Epidermal melanocyte (primary cell): Measurements from ENCODE around the gene PRKCB.

Source experiments
- DNase-seq: peaks from one replicate; pipeline ENCODE4 v3.0.0; 2011; ENCODE audit warnings: low spot score; ENCODE audit not compliant: insufficient read length

The PRKCB gene

DNA sequence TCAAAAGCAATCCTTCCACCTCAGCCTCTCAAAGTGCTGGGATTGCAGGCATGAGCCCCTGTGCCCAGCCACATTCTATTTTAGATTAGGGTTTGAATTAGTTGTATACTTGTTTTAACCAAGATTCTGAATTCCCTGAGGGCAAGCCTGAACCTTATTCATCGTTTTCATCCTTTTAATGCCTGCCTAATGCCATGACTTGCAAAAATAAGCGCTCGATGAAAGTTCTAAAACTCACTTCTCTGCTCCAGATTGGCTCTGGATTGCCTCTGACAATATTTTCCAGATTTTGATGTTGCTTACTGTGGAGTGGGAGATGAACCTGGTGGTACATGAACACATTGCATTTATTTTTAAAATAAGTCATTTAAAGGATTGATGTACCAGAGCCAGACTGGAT lies 329.5 kb downstream of the PRKCB start:
- DNase-seq = no peak

GRCh38 chr16:24166661-24167528 lies 331.1 kb downstream of the PRKCB start:
- no peak for DNase-seq

GRCh38 chr16:24168856-24169255 lies 333.1 kb downstream of the PRKCB start:
- no peak for DNase-seq

GRCh38 chr16:24170407-24170806 lies 334.6 kb downstream of the PRKCB start:
- DNase-seq = no peak

GRCh38 chr16:24174504-24174903 lies 338.7 kb downstream of the PRKCB start:
- DNase-seq = no peak

DNA sequence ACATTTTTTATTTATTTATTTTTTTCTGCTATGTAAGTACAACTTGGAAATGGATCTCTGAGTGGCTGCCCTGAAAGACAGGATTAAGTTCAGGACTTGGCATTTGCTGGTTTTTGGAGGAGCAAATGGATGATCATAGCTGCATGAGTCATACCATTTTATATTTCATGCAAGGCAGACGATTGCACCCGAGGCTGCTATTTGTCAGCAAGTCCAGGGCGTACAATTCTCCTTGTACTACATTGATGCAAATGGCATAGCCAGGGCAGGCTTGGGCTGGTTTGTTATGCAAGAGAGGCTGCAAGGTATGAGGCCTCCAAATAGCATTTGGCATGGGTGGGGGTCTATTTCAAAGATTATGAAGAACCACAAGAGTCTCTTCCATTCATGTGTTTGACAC lies 339.2 kb downstream of the PRKCB start:
- DNase-seq = no peak

GRCh38 chr16:24178496-24178895 lies 342.7 kb downstream of the PRKCB start:
- DNase-seq = no peak

DNA sequence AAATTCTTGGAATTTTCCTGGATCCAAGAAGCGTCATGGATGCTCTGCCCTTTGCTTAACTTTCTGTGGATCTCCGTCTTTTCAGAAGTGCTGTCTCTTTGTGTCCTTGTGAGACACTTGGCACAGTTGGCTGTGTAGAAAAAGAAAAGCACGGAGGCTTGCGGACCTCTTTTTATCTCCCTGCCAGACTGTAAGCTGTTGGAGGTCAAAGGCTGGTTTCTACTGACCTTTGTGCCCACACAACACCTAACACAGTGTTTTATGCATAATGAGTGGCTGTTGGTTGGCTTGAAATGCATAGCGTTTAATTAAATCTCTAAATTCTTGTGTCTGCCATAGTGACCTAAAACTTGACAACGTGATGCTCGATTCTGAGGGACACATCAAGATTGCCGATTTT lies 344.7 kb downstream of the PRKCB start:
- no peak for DNase-seq

- no peak for DNase-seq
Measured at GRCh38 chr16:24188021-24188542, 352.3 kb downstream of the PRKCB start.

DNA sequence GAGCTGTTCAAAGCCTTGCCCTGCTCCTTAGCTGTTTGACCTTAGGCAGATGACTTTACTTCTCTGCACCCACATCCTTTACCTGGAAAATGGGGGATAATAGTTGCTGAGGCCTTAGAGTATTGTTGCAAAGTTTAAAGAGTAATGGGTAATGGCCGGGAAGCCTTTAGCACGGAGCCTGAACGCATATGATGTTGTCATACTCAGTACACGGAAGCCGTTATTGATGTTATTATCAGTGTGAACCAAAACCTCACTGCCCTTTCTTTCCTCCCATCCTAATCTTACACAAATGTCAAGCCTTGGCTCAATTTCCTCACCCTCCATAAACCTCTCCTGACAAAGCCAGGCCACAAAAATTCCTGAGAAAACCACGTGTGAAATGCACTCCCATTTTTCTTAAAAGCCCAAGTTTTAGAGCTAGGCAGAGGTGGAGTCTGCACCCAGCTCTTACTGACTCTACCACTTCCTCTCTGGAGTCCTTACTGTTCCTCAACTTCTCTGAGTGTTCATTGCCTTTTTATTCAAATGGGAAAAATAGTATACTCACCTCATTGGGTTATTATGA lies 353.1 kb downstream of the PRKCB start:
- no peak for DNase-seq

GRCh38 chr16:24189941-24190340 lies 354.2 kb downstream of the PRKCB start:
- no peak for DNase-seq

DNA sequence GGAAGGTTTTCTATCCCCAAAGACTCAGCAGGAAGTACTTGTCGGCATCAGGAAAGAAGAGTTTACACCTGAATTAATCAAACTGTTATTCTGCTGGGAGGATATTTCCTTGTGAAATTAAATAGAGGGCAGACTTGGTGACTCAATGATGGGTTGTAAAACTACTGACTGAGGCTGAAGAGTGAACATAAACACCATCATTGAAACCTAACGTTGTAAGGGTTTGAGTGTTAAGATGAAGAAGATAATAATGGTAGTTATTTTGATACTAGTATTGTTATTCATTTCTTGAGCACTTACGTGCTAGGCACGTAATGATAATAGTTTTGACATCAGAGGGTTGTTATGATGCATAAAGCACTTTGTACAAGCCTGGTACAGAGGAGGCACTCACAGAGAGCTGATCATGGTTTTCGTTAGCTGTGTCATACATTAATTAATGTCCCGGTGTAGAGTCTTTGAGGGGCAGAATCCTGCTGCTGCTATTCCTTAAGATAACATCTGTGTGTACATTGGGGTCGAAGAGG lies 356.2 kb downstream of the PRKCB start:
- DNase-seq = no peak

GRCh38 chr16:24195221-24195620 lies 359.4 kb downstream of the PRKCB start:
- DNase-seq = no peak

DNA sequence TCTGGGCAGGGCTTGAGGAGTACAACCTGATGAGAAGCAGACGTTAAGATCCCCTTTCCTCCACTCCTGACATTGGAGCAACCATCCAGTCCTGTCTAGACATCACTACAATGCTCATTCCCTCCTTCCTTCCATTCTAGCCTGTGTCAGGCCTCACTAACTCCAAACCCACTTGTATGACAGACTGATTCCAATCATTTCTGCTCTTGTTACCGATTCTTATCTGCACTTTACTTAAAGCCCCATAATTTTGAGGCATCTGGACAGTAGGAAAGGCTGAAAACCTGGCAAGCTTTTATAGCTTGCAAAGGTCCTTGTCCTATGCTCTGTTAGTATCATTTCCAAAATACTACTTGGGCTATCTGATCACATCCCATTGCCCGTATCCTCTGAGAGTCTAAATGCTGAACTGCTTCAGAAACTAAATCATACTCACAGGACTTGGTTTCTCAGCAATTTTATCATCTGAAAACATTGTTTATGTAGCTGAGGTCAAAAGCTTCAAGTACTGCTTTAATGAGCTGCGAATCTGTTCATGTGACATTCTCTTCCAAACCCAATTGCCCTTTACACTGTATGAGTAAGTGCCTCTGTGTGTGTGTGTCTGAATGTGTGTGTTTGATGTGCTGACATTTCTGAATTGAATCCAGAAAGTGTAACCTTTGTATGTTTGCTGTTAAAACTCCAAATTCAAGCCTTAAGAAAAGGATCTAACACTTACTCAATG lies 363.2 kb downstream of the PRKCB start:
- peak; percentile 30 for DNase-seq

DNA sequence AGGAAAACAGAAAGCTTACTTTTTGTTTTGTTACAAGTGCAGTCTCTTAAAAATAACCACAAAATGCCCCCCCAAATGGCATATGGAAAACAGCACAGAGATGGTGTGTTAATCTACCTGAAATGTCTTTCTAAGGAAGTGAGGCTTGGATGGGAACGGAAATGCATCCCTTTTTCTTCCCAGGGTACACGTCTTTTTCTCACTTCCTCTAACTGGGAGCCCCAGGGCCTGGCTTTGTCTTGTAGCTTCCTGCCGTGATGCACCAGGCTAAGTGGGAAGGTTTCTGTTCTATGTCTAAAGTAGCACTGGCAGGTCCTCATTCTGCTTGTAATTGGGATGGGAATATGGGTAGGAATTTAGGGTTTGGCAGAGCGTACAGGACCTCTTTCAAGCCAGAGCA lies 367.9 kb downstream of the PRKCB start:
- DNase-seq = no peak

DNA sequence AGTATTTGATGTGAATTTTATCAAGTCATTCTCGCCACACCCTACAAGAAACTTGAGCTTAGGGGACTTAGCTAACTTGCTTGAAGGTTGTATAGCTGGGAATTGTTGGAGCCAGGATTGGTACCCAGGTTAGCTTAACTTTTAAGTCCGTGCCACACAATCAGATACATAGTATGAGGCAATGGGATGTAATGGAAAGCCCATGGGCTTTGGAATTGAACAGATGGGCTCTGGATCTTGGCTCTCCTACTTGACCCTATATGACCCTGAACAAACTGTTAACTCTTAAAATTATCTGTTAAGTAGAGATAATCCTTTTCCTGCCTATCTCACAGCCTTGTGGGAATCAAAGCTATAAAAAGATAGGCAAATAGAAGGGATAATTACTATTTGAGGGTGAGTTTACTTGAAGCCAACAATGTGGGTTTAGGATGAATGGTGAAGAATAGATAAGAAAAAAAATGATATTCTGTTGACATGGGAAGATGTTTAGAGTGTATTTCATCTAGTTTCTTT lies 368.4 kb downstream of the PRKCB start:
- no peak for DNase-seq

DNA sequence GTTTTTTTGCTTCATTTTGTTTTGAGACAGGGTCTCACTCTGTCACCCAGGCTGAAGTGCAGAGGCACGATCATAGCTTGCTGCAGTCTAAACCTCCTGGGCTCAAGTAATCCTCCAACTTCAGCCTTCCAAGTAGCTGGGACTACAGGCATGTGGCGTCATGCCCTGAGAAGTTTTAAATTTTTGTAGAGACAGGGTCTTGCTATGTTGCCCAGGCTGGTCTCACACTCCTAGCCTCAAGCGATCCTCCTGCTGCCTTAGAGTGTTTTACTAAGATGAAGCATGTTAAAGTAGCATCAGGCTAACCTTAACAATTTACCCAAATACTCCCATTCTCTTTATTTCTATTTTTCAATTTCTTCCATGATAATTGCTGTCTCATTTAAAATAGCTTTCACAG lies 371.1 kb downstream of the PRKCB start:
- no peak for DNase-seq

- DNase-seq = no peak
Measured at GRCh38 chr16:24208710-24209109, 372.9 kb downstream of the PRKCB start.

GRCh38 chr16:24214992-24215391 lies 379.2 kb downstream of the PRKCB start:
- DNase-seq = no peak

DNA sequence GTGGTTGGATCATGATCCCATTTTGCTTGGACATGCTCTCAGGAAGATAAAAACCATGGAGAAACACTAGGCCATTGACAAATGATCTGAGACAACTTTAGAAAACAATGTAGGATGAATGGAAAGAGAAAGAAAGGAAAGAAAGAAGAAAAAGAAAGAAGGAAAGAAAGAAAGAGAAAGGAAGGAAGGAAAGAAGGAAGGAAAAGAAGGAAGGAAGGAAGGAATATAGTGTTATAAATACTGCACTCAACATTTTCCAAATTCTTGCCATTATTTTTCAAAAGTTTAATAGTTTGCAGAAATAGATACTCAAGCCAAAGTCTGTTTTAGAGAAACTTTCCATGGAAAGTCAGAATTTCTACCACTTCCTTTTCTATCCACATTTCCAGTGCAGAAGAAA lies 381.2 kb downstream of the PRKCB start:
- DNase-seq = no peak

- no peak for DNase-seq
Measured at GRCh38 chr16:24217461-24217860, 381.7 kb downstream of the PRKCB start.

GRCh38 chr16:24218299-24218698 lies 382.5 kb downstream of the PRKCB start:
- no peak for DNase-seq
